Measurements from ENCODE around the gene ECHDC1. TPM values are rescaled to one million over a fixed set of nuclear protein-coding genes. Genes with fewer than 3 reads are reported as not detected.

Gene ECHDC1
- total RNA-seq = 50.4 and 60.1 TPM in 2 replicates

GRCh38 chr6:127342946-127343808, at the start of gene ECHDC1:
Gene ECHDC1 (minus strand): TSS chr6:127343609. CDS start chr6:127331028, 12,581 bp downstream.

GRCh38 chr6:127266178-127266891, 77.1 kb downstream of the ECHDC1 start, which contains the start of gene RNF146:
Gene RNF146 (plus strand): TSS chr6:127266864. CDS start chr6:127280339, 13,475 bp downstream.

Small RNA genes within 50 kb of the gene (small RNA-seq; reads per million reads assigned to genes)
- not detected for gene RNA5SP217

Other genes with a start within 250 kb of the ECHDC1 start
- gene RSPO3, start 224.9 kb downstream of the ECHDC1 start, total RNA-seq = 0.53 and 5.1 TPM in 2 replicates
- gene RNF146, start 76.7 kb downstream of the ECHDC1 start, total RNA-seq = 55.3 and 56.8 TPM in 2 replicates
- 0.07 and 0.13 TPM in 2 replicates for gene KIAA0408, start 115.8 kb upstream of the ECHDC1 start, total RNA-seq
- not detected in 2 replicates for gene C6orf58, start 233.6 kb upstream of the ECHDC1 start, total RNA-seq

Data from thoracic aorta endothelial cell (primary cell).